A673 (cell line): ENCODE results near the gene SLC6A20.

ENCODE experiments used
- EZH2 ChIP-seq: fragments of 200-600 bp; sonication (generic); IDR thresholded peaks from 2 replicates; pipeline ENCODE4 v1.6.1; 2017; ENCODE audit warnings: borderline replicate concordance, low read depth, mild to moderate bottlenecking, mixed read lengths, antibody characterized with exemption, low read length; ENCODE audit not compliant: poor library complexity, severe bottlenecking
- TF ChIP-seq, protein P1 (sequence below): fragments of 300-800, 200-600 bp; sonication (generic); conservative IDR thresholded peaks from 2 replicates; pipeline ENCODE4 v1.5.1; 2017; ENCODE audit warnings: low read depth, mild to moderate bottlenecking, antibody characterized with exemption, low read length, moderate library complexity, mixed read lengths

DNA sequence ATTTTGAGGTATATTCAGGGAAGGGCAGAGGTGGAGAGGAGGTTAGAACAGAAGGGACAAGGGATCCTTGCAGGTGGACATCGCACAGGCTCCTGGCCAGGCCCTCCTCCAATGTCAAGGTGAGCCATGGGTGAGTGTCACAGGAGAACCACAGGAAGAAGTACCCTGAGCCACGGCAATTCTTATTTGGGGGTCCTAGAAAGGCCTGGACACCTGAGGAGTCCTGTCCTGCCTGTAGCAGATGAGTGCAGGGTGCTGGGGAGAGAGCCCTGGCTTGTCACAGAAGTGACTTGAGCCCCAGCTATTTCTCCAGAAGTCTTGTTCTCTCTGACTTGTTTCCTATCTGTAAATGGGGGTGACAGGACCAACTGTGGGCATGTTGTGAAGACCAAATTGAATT is 4.3 kb downstream of the SLC6A20 start:
- TF ChIP-seq, protein P1, sequence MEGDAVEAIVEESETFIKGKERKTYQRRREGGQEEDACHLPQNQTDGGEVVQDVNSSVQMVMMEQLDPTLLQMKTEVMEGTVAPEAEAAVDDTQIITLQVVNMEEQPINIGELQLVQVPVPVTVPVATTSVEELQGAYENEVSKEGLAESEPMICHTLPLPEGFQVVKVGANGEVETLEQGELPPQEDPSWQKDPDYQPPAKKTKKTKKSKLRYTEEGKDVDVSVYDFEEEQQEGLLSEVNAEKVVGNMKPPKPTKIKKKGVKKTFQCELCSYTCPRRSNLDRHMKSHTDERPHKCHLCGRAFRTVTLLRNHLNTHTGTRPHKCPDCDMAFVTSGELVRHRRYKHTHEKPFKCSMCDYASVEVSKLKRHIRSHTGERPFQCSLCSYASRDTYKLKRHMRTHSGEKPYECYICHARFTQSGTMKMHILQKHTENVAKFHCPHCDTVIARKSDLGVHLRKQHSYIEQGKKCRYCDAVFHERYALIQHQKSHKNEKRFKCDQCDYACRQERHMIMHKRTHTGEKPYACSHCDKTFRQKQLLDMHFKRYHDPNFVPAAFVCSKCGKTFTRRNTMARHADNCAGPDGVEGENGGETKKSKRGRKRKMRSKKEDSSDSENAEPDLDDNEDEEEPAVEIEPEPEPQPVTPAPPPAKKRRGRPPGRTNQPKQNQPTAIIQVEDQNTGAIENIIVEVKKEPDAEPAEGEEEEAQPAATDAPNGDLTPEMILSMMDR: no peak
- TF ChIP-seq EZH2: no peak
